K562 (cell line): ENCODE data around the gene QSOX2. TPM values are rescaled to one million over a fixed set of nuclear protein-coding genes. Genes with fewer than 3 reads are reported as not detected.

Experiments
- ATAC-seq: fragments of 200-7000 bp; cut with Tn5 transposase; 3 replicates; pipeline ENCODE4 v1.9.1; 2020; ENCODE audit warnings: moderate library complexity
- BruUV-seq: library from RNA; stranded (reverse); fragments of 400-500 nt; replicated peaks from 2 replicates; lab custom pipeline; 2021; lab: Mats Ljungman, UMichigan
- CTCF ChIA-PET: fragments of 300-600 bp; formaldehyde crosslinking; extraction: SDS; loops from one replicate; lab custom pipeline; 2021; ENCODE audit warnings: low intra/inter-chr PET ratio; lab: Yijun Ruan, JAX
- POLR2A ChIA-PET: fragments of 300-600, 350-650 bp; sonication (Branson Sonifier 250); formaldehyde crosslinking; extraction: SDS; loops from one replicate; lab custom pipeline; 2021; ENCODE audit warnings: antibody characterized with exemption, inconsistent platforms; lab: Yijun Ruan, JAX
- DNase-seq, 4 experiments: peaks; one replicate each; pipeline versions ENCODE4 v3.0.0 to v3.0.0-alpha.2; 2011 to 2018; ENCODE audit warnings: low spot score in 3 of 4, mixed read lengths in 3 of 4; ENCODE audit errors: extremely low read depth in 1 of 4
- FAIRE-seq: peaks from 2 replicates; lab custom pipeline; 2011; peaks lifted over from hg19 to GRCh38; lab: Jason Lieb, UNC
- H2AFZ ChIP-seq: 2 replicates; pipeline ENCODE4 v1.6.0; 2011; ENCODE audit warnings: low read depth, low read length, control low read depth, inconsistent platforms
- H3K27ac ChIP-seq: fragments of 200-600 bp; 3 replicates; pipeline ENCODE4 v1.8.0; 2011; ENCODE audit warnings: low read depth, mild to moderate bottlenecking, control low read depth, inconsistent platforms, low read length, moderate library complexity, mixed read lengths; ENCODE audit errors: extremely low read depth
- H3K27me3 ChIP-seq, 2 experiments: fragments of 300-600 bp in 1 of 2; 2 replicates in 1 of 2; 3 replicates in 1 of 2; pipeline versions ENCODE4 v1.6.0 to v1.8.0; 2011; ENCODE audit warnings: inconsistent platforms in 2 of 2, low read length in 2 of 2, mild to moderate bottlenecking in 1 of 2, mixed read lengths in 1 of 2, moderate library complexity in 1 of 2; ENCODE audit not compliant: control insufficient read depth in 2 of 2, insufficient read depth in 2 of 2
- H3K36me3 ChIP-seq: fragments of 300-600 bp; 3 replicates; pipeline ENCODE4 v1.8.0; 2011; ENCODE audit warnings: mild to moderate bottlenecking, low read length, inconsistent platforms; ENCODE audit not compliant: control insufficient read depth, insufficient read depth
- H3K4me1 ChIP-seq, 2 experiments: fragments of 200-600 bp in 1 of 2; replicated peaks in 1 of 2; 2 replicates in 1 of 2; 3 replicates in 1 of 2; pipeline versions ENCODE4 v1.5.1 to v1.8.0; 2011; ENCODE audit warnings: inconsistent platforms in 2 of 2, low read length in 2 of 2, mild to moderate bottlenecking in 1 of 2, mixed read lengths in 1 of 2, moderate library complexity in 1 of 2; ENCODE audit not compliant: control insufficient read depth in 2 of 2, insufficient read depth in 2 of 2
- H3K4me2 ChIP-seq: 2 replicates; pipeline ENCODE4 v1.6.1; 2011; ENCODE audit warnings: low read length, control low read depth, inconsistent platforms, mixed read lengths; ENCODE audit not compliant: insufficient read depth
- H3K4me3 ChIP-seq: fragments of 200-600 bp; sonication (generic), shearing (Covaris generic); 2 replicates; pipeline ENCODE4 v1.5.1; 2016; ENCODE audit warnings: control low read depth, inconsistent platforms
- H3K79me2 ChIP-seq: fragments of 200-600 bp; 3 replicates; pipeline ENCODE4 v1.8.0; 2011; ENCODE audit warnings: low read length, inconsistent platforms; ENCODE audit not compliant: control insufficient read depth, insufficient read depth
- H3K9ac ChIP-seq, 2 experiments: 2 replicates each; pipeline versions ENCODE4 v1.6.0 to v1.6.1; 2011; ENCODE audit warnings: low read depth in 2 of 2, low read length in 2 of 2, control low read depth in 1 of 2, inconsistent platforms in 1 of 2, mild to moderate bottlenecking in 1 of 2, mixed read lengths in 1 of 2; ENCODE audit not compliant: insufficient read depth in 1 of 2
- H3K9me1 ChIP-seq: one replicate; pipeline ENCODE4 v1.6.0; 2011; ENCODE audit warnings: inconsistent platforms, mild to moderate bottlenecking, low read length, moderate library complexity; ENCODE audit not compliant: control insufficient read depth, insufficient read depth
- H3K9me3 ChIP-seq: replicated peaks from 2 replicates; pipeline ENCODE4 v1.5.1; 2011; ENCODE audit warnings: low read depth, low read length, inconsistent platforms; ENCODE audit not compliant: control insufficient read depth, insufficient read depth
- H4K20me1 ChIP-seq: replicated peaks from 2 replicates; pipeline ENCODE4 v1.6.1; 2011; ENCODE audit warnings: low read length, inconsistent platforms, mixed read lengths; ENCODE audit not compliant: control insufficient read depth, insufficient read depth
- CBX2 ChIP-seq: fragments of 200-600 bp; sonication (generic); IDR thresholded peaks from one replicate; pipeline ENCODE4 v1.6.1; 2012; ENCODE audit warnings: mild to moderate bottlenecking, low read length, inconsistent platforms; ENCODE audit not compliant: insufficient read depth, poor library complexity, severe bottlenecking
- FOXJ3 ChIP-seq: sonication (generic); formaldehyde crosslinking; IDR thresholded peaks from 2 replicates; pipeline ENCODE4 v1.4.0; 2020; ENCODE audit warnings: mild to moderate bottlenecking, missing genetic modification reagents
- JUN ChIP-seq, 2 experiments: sonication (generic) in 1 of 2; formaldehyde crosslinking in 1 of 2; IDR thresholded peaks; 2 replicates each; pipeline versions ENCODE4 v1.6.1 to v1.8.0; 2012 to 2022; ENCODE audit warnings: borderline replicate concordance in 2 of 2, mild to moderate bottlenecking in 2 of 2, improper control_type of control experiment in 1 of 2, low read depth in 1 of 2, low read length in 1 of 2, missing genetic modification reagents in 1 of 2
- KLF16 ChIP-seq: IDR thresholded peaks from 2 replicates; pipeline ENCODE4 v1.6.1; 2016; ENCODE audit warnings: antibody characterized with exemption
- KLF6 ChIP-seq: fragments of 250-450 bp; sonication (Bioruptor Pico); IDR thresholded peaks from 2 replicates; pipeline ENCODE4 v1.4.0; 2020; ENCODE audit warnings: mild to moderate bottlenecking, moderate library complexity, borderline replicate concordance
- LARP7 ChIP-seq: fragments of 450-650 bp; IDR thresholded peaks from 2 replicates; pipeline ENCODE4 v1.6.1; 2016
- NEUROD1 ChIP-seq: fragments of 150-350 bp; IDR thresholded peaks from 2 replicates; pipeline ENCODE4 v1.6.1; 2014; ENCODE audit warnings: borderline replicate concordance, low read length, low read depth; ENCODE audit not compliant: partially characterized antibody
- RFX1 ChIP-seq: fragments of 450-650 bp; IDR thresholded peaks from 2 replicates; pipeline ENCODE4 v1.6.1; 2016; ENCODE audit warnings: mild to moderate bottlenecking, moderate library complexity
- ZNF121 ChIP-seq: sonication (generic); formaldehyde crosslinking; conservative IDR thresholded peaks from 2 replicates; pipeline ENCODE4 v1.8.0; 2022; ENCODE audit warnings: missing genetic modification reagents
- ZNF354B ChIP-seq: fragments of 250-450 bp; sonication (Bioruptor Pico); IDR thresholded peaks from 2 replicates; pipeline ENCODE4 v1.4.0; 2020
- ZNF57 ChIP-seq: fragments of 450-650 bp; formaldehyde crosslinking; IDR thresholded peaks from 2 replicates; pipeline ENCODE4 v1.4.0; 2020; ENCODE audit warnings: mild to moderate bottlenecking, moderate library complexity
- WGBS: fragments of 100-300 bp; shearing (Covaris generic); methylation state at CpG from one replicate; pipeline ENCODE4 v1.1.6; 2016; ENCODE audit warnings: low coverage, mixed read lengths; ENCODE audit not compliant: insufficient coverage; ENCODE audit errors: missing lambda C conversion rate; 5-methylcytosine and 5-hydroxymethylcytosine counted together
- in situ Hi-C: fragments of 300-500 bp; cut with MboI; formaldehyde crosslinking; loops from 4 replicates; pipeline ENCODE4 v1.15.0; 2018; ENCODE audit warnings: inconsistent platforms, mixed read lengths
- intact Hi-C: fragments of 100-400 bp; cut with micrococcal nuclease; formaldehyde crosslinking; loops from 2 replicates; pipeline ENCODE4 v1.14.2; 2022
- polyA plus RNA-seq, 8 experiments: library from polyadenylated mRNA; depleted of rRNA in 4 of 8; stranded (reverse) in 5 of 8; unstranded in 3 of 8; fragments of >200 nt; fragmentation: Nextera tagmentation in 2 of 8; fragmentation: Illumina TruSeq in 1 of 8; extraction: Ambion mirVana in 2 of 8; extraction: Trizol in 1 of 8; gene quantifications; 2 replicates each; pipeline versions ENCODE4 v1.2.1 to v1.2.3, GENCODE V29; 2011 to 2014; ENCODE audit warnings: inconsistent platforms in 1 of 8, missing spikeins in 1 of 8
- total RNA-seq, 7 experiments: library from RNA; depleted of rRNA in 6 of 7; stranded (reverse); fragments of >200 nt in 6 of 7; fragmentation: Illumina TruSeq in 2 of 7; extraction: Trizol in 2 of 7; gene quantifications; 2 replicates each; pipeline versions ENCODE4 v1.2.1 to v1.2.3, GENCODE V29; 2011 to 2021; ENCODE audit warnings: low replicate concordance in 1 of 7
- TF ChIP-seq, protein P1 (sequence below): fragments of 450-650 bp; IDR thresholded peaks from 2 replicates; pipeline ENCODE4 v1.7.0; 2016; ENCODE audit warnings: borderline replicate concordance
- TF ChIP-seq, protein P2 (sequence below): fragments of 250-450 bp; sonication (Bioruptor Pico); IDR thresholded peaks from 2 replicates; pipeline ENCODE4 v1.9.0; 2021; ENCODE audit warnings: mild to moderate bottlenecking, inconsistent platforms
- TF ChIP-seq, protein P3 (sequence below): fragments of 450-650 bp; IDR thresholded peaks from 2 replicates; pipeline ENCODE4 v1.6.1; 2016; ENCODE audit warnings: antibody characterized with exemption

Gene QSOX2
- total and polyA plus RNA-seq, 9 of the 15 experiments (the other 6 are each of a cell fraction or from before 2014, with no cell fraction given), result 0.51 to 23.7 (median 12.7) TPM

DNA sequence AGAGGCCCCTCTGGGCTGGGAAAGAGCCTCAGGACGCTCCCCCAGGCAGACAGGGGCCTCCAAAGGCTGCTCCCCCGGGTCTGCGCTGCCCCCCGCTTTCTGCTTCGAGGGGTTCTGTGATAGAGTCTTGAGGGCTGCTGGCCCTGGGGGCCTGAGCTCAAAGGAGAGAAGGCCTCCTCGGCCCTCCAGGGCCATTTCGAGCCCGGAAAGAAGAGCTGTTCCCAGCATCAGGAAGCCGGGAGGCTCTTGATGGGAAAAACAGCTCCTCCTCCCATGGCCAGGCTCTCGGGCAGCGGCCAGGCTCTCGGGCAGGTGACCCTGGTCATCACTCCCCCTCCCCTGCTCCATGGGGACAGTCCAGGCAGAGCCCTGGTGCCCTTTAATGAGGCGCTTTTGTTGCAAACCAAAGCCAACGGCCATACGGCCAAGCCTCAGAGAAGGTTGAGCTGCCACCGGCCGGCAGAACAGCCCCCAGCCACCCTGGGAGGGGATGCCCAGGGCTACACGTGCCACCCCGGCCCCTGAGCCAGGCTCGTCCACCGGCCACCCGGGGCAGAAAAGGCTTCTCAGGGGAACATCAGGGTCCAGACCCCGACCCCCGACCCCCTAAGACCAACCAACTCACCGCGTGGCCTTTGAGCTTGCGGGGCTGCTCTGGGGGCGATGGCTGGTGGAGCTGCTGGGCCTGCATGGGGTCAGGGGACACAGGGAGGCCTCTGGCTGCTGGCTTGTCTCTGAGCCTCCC is 16.2 kb upstream of the QSOX2 start (continued):
- TF ChIP-seq, protein P1, sequence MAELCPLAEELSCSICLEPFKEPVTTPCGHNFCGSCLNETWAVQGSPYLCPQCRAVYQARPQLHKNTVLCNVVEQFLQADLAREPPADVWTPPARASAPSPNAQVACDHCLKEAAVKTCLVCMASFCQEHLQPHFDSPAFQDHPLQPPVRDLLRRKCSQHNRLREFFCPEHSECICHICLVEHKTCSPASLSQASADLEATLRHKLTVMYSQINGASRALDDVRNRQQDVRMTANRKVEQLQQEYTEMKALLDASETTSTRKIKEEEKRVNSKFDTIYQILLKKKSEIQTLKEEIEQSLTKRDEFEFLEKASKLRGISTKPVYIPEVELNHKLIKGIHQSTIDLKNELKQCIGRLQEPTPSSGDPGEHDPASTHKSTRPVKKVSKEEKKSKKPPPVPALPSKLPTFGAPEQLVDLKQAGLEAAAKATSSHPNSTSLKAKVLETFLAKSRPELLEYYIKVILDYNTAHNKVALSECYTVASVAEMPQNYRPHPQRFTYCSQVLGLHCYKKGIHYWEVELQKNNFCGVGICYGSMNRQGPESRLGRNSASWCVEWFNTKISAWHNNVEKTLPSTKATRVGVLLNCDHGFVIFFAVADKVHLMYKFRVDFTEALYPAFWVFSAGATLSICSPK, result no peak

DNA sequence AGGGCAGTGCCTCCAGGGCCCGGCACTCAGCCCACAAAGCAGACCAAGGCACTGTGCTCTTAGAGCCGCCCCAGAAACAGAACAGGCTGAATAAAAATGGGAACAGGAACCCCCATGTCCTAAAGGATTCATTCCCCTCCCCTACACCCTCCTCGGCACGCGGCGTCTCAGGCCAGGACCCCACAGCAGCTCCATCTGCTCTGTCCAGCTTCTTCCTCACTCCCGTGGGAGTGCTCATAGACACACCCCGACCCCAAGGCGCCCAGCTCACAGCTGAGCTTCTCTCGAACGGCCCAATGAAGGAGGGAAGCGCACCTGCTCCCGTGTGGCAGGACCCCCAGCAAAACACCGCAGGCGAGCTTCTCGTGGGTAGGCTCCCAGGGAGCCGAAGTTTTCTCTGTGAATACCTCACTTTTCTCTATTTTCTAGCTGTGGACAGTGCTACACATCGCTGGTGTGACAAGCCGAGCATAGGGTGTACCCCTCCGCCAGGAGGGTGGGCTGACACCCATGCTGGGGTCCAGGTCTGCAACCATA is 15.4 kb upstream of the QSOX2 start:
- intact Hi-C loops, result no loop called here
- in situ Hi-C loops, result no loop called here
- DNase-seq (no peak), FAIRE-seq (no peak), ATAC-seq (no peak)
- 7% methylated on average over 20 of the region's 20 CpGs for WGBS
- Histone ChIP-seq H3K9me3 (no peaks in the 10 kb centered on the region), H3K4me3 (no peak overlapping the region), H3K79me2 (no peaks in the 10 kb centered on the region), H4K20me1 (no peaks in the 10 kb centered on the region; the same call in none of the 2 replicates), H3K27ac (no peak overlapping the region), H3K36me3 (no peaks in the 10 kb centered on the region), H3K4me2 (no peak overlapping the region), H3K9me1 (no peaks in the 10 kb centered on the region), H3K4me1 (peaks cover 0 to 71% of the 10 kb centered on the region in 2 experiments; a peak in 2 of 5 replicates), H3K27me3 (peaks cover 18 to 66% of the 10 kb centered on the region in 2 experiments; a peak in 4 of 5 replicates), H3K9ac (no peak overlapping the region), H2AFZ (no peak overlapping the region)
- BruUV-seq, result no TSS peak
- CTCF ChIA-PET, result no interaction called here
- POLR2A ChIA-PET, result interaction anchor here (0.5 kb wide), 1 partner anchor 119 kb away, joined by 3 read pairs; no protein-coding TSS in a partner anchor
- TF ChIP-seq KLF16, result no peak
- TF ChIP-seq FOXJ3 (CRISPR knock-in tag), result no peak
- TF ChIP-seq, protein P2, sequence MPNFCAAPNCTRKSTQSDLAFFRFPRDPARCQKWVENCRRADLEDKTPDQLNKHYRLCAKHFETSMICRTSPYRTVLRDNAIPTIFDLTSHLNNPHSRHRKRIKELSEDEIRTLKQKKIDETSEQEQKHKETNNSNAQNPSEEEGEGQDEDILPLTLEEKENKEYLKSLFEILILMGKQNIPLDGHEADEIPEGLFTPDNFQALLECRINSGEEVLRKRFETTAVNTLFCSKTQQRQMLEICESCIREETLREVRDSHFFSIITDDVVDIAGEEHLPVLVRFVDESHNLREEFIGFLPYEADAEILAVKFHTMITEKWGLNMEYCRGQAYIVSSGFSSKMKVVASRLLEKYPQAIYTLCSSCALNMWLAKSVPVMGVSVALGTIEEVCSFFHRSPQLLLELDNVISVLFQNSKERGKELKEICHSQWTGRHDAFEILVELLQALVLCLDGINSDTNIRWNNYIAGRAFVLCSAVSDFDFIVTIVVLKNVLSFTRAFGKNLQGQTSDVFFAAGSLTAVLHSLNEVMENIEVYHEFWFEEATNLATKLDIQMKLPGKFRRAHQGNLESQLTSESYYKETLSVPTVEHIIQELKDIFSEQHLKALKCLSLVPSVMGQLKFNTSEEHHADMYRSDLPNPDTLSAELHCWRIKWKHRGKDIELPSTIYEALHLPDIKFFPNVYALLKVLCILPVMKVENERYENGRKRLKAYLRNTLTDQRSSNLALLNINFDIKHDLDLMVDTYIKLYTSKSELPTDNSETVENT (CRISPR knock-in tag), result no peak
- TF ChIP-seq NEUROD1, result no peak
- TF ChIP-seq RFX1, result no peak
- TF ChIP-seq LARP7, result no peak
- no peak for TF ChIP-seq CBX2
- TF ChIP-seq ZNF354B (CRISPR knock-in tag), result no peak
- no peak for TF ChIP-seq ZNF57
- TF ChIP-seq KLF6 (CRISPR knock-in tag), result no peak
- TF ChIP-seq, protein P3, sequence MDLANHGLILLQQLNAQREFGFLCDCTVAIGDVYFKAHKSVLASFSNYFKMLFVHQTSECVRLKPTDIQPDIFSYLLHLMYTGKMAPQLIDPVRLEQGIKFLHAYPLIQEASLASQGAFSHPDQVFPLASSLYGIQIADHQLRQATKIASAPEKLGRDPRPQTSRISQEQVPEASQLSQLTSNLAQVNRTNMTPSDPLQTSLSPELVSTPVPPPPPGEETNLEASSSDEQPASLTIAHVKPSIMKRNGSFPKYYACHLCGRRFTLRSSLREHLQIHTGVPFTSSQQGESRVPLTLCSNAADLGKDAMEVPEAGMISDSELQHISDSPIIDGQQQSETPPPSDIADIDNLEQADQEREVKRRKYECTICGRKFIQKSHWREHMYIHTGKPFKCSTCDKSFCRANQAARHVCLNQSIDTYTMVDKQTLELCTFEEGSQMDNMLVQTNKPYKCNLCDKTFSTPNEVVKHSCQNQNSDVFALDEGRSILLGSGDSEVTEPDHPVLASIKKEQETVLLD, result no peak
- no peak for TF ChIP-seq JUN (IDR thresholded peaks at IDR 0.05; ENCODE audit: borderline replicate concordance, low read depth, low read length)
- TF ChIP-seq JUN (CRISPR knock-in tag; IDR thresholded peaks at IDR 0.05; ENCODE audit: borderline replicate concordance), result no peak
- no peak for TF ChIP-seq ZNF121 (CRISPR knock-in tag)
